NK-92 (cell line): ENCODE results near the gene RIN2.
"Not testable (repeated sequence)": the region's sequence is repeated elsewhere in the genome, so short reads cannot be mapped to it uniquely, and the experiment has no call there.

ENCODE experiments used
- DNase-seq: peaks from one replicate; lab custom pipeline; 2025; ENCODE audit not compliant: unreplicated experiment; lab: John Stamatoyannopoulos, UW

Gene RIN2

DNA sequence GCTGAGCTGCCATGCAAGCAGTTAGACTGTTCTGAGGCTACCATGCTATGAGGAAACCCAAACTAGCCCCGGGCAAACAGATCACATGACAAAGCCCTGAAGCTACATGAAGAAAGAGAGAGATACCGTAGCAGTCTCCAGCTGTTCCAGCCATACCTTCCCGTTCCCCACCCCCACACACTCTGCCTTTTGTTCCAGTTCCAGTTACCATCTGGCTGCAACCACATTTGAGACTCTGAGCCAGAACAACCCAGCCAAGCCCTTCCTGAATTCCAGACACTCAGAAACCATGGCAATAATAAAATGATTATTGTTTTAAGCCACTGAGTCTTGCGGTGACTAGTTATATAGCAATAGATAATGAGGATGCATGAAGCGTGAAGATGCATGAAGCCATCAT lies 28.3 kb downstream of the RIN2 start:
- DNase-seq: no peak

DNA sequence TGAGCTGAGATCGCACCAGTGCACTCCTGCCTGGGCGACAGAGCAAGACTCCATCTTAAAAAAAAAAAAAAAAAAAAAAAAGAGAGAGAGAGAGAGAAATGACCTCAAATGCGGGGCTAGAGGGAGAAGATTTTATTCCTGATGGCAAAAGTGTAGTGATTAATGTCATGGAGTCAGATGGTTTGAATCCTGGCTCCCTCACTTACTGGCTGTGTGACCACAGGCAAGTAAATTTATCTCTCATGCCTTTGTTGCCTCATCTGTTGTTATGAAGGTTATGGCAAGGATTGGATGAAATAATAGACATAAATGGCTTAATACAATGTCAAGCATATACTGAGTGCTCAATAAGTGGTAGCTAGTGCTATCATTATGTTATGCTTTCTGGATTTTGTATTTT lies 29.3 kb downstream of the RIN2 start:
- no peak for DNase-seq

DNA sequence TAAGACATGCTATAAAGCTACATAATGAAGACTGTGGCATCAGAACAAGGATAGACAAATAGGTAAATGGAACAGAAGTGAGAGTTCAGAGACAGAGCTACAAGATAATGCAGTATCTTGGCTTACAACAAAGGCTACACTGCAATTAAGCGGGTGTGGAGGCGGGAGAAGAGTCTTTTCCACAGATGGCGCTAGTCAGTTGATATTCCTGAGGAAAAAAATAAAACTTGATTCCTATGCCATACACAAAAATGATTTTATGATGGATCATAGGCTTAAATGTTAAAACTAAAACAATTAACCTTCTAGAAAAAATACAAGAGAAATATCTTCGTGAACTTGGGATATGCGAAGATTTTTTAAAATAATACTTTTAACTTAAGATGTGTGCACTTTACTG lies 31.0 kb downstream of the RIN2 start:
- DNase-seq: no peak

DNA sequence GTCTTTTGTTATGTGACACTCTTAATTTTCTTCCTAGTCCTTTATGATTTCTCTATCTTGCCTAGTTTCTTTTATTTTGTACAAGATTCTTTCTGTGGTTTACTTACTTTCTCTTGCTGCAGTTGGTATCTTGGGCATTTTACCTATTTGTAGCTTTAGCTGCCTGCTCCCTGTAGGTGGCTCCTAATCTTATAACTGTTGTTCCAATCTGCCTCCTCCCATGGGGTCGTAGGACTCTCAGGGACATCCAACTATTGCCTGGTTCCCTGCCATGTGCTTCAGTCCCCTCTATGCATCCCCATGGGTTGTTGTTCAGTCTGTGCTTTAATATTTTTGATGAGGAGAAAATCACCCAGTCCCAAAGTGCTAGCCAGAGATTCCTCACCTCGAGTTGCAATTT lies 31.4 kb downstream of the RIN2 start:
- no peak for DNase-seq

- DNase-seq: no peak
Measured at GRCh38 chr20:19791887-19792286, 33.8 kb downstream of the RIN2 start.

GRCh38 chr20:19793716-19794115 lies 35.7 kb downstream of the RIN2 start:
- no peak for DNase-seq

DNA sequence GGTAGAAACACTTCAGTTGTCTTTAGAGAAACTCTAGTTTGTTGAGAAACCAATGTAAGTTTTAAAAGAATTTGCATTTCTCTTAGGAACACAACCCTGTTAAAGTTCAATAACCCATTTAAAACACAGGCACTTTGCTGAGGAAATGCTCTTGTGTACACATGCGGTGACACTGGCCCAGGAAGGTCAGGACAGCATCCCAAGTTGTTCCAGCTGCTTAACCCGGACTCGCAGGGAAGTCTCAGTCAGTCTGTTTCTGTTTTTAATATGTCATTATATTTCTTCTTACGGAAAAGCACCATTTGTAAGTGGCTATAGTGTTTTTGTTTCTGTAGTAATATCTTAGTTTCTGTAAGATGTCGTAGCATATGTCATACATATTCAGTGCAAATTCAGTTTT lies 36.9 kb downstream of the RIN2 start:
- no peak for DNase-seq

- DNase-seq: no peak
Measured at GRCh38 chr20:19799325-19799724, 41.3 kb downstream of the RIN2 start.

- DNase-seq: no peak
Measured at GRCh38 chr20:19802099-19802491, 44.0 kb downstream of the RIN2 start.

DNA sequence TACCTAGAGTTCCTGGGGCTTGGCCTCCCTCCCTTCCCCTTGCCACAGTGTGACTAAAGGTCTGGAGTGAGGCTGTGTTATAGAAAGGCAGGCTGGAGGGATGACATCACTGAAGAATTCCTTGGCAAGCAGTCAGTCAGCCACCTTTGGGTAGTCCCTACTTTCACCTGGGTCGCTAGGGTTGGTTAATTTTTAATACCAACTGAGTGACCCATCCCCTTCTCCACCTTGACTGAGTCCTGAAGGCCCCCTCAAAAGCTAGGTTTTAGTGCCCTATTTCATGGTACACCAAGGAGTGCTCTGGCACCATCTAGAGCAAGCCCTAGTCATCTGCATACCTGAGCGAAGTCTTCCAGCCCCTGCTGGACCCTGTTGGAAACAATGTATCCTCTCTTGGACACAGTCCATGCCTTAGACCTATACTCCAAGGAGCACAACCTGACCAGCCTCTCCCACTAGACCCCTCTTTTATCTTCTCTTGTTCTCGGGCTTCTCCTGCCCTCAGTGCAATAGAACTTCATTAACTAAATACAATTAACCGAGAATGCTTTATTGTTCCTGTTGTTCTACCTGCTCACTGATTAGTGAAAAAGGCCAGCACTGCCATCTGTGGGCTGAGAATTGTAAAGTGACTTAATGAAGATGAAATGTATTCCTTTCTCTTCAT lies 44.6 kb downstream of the RIN2 start:
- no peak for DNase-seq

DNA sequence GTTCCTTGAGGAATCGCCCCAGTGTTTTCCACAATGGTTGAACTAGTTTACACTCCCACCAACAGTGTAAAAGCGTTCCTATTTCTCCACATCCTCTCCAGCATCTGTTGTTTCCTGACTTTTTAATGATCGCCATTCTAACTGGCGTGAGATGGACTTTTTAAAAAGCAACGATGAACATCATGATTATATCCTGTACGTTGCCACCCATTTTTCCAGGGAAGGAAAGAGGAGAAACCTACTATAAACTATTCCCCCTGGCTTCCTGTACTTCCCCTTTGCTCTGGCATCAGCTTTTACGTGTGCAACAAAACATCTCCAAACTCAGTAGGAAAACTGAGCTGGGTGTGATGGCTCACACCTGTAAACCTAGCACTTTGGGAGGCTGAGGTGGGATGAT lies 48.2 kb downstream of the RIN2 start:
- not testable (repeated sequence) for DNase-seq

GRCh38 chr20:19806806-19807190 lies 48.7 kb downstream of the RIN2 start:
- no peak for DNase-seq

- no peak for DNase-seq
Measured at GRCh38 chr20:19807191-19807945, 49.3 kb downstream of the RIN2 start.
